Osteoblast (primary cell): ENCODE results near the gene NRF1. TPM values are rescaled to one million over a fixed set of nuclear protein-coding genes. Genes with fewer than 3 reads are reported as not detected.

Source experiments
- DNase-seq: peaks from one replicate; pipeline ENCODE4 v3.0.0; 2011; ENCODE audit warnings: low spot score, mixed read lengths; ENCODE audit not compliant: insufficient read length; ENCODE audit errors: missing footprints
- H2AFZ ChIP-seq: 2 replicates; pipeline ENCODE4 v1.6.0; 2011; ENCODE audit warnings: mild to moderate bottlenecking, low read length
- H3K27ac ChIP-seq: 2 replicates; pipeline ENCODE4 v1.5.1; 2011; ENCODE audit warnings: mild to moderate bottlenecking, low read depth, low read length, moderate library complexity
- H3K27me3 ChIP-seq: 2 replicates; pipeline ENCODE4 v1.6.0; 2012; ENCODE audit warnings: mild to moderate bottlenecking, control low read depth, inconsistent platforms, low read length, moderate library complexity; ENCODE audit not compliant: insufficient read depth
- H3K36me3 ChIP-seq: 2 replicates; pipeline ENCODE4 v1.5.1; 2011; ENCODE audit warnings: mild to moderate bottlenecking, low read length, control low read depth, moderate library complexity; ENCODE audit not compliant: insufficient read depth
- H3K4me1 ChIP-seq: 2 replicates; pipeline ENCODE4 v1.5.1; 2011; ENCODE audit warnings: mild to moderate bottlenecking, low read length, control low read depth, moderate library complexity; ENCODE audit not compliant: insufficient read depth
- H3K4me2 ChIP-seq: 2 replicates; pipeline ENCODE4 v1.6.0; 2011; ENCODE audit warnings: mild to moderate bottlenecking, low read length; ENCODE audit not compliant: insufficient read depth
- H3K4me3 ChIP-seq: fragments of 200-600 bp; sonication (generic); 3 replicates; pipeline ENCODE4 v1.5.1; 2012; ENCODE audit warnings: mild to moderate bottlenecking, low read length, inconsistent platforms; ENCODE audit not compliant: insufficient read depth
- H3K79me2 ChIP-seq: 2 replicates; pipeline ENCODE4 v1.6.0; 2012; ENCODE audit warnings: mild to moderate bottlenecking, low read length, control low read depth, inconsistent platforms; ENCODE audit not compliant: insufficient read depth
- H3K9me3 ChIP-seq: 2 replicates; pipeline ENCODE4 v1.5.1; 2011; ENCODE audit warnings: low read depth, low read length, control low read depth
- H4K20me1 ChIP-seq: 2 replicates; pipeline ENCODE4 v1.6.0; 2012; ENCODE audit warnings: mild to moderate bottlenecking, low read length, control low read depth; ENCODE audit not compliant: insufficient read depth
- CTCF ChIP-seq: IDR thresholded peaks from 2 replicates; pipeline ENCODE4 v1.5.1; 2011; ENCODE audit warnings: mild to moderate bottlenecking, low read depth, low read length, moderate library complexity; ENCODE audit errors: extremely low read depth
- total RNA-seq: library from RNA; depleted of rRNA; stranded (reverse); fragments of >200 nt; gene quantifications from 2 replicates; pipeline ENCODE4 v1.2.3, GENCODE V29; 2012

The NRF1 gene
- total RNA-seq, 1 donor, result 14.8 TPM

- Histone ChIP-seq H3K36me3 (peaks cover 12% of the 10 kb centered on the region), H3K27ac (no peak overlapping the region), H3K9me3 (peaks cover 6% of the 10 kb centered on the region), H3K27me3 (no peaks in the 10 kb centered on the region), H3K79me2 (no peaks in the 10 kb centered on the region), H3K4me3 (no peak overlapping the region), H2AFZ (no peak overlapping the region), H4K20me1 (no peaks in the 10 kb centered on the region), H3K4me2 (no peak overlapping the region), H3K4me1 (no peaks in the 10 kb centered on the region)
- TF ChIP-seq CTCF, result no peak
- no peak for DNase-seq
Observed at GRCh38 chr7:129676017-129676897, 64.7 kb downstream of the NRF1 start.

- no peak overlapping the region for H3K27ac ChIP-seq
- no peak for TF ChIP-seq CTCF
Observed at GRCh38 chr7:129677796-129678195, 66.3 kb downstream of the NRF1 start.

GRCh38 chr7:129678606-129679005 is 67.1 kb downstream of the NRF1 start:
- Histone ChIP-seq H3K4me3 (no peak overlapping the region), H3K27me3 (no peaks in the 10 kb centered on the region), H3K9me3 (peaks cover 6% of the 10 kb centered on the region), H4K20me1 (no peaks in the 10 kb centered on the region), H2AFZ (no peak overlapping the region), H3K79me2 (no peaks in the 10 kb centered on the region), H3K36me3 (peaks cover 12% of the 10 kb centered on the region), H3K4me2 (no peak overlapping the region), H3K4me1 (no peaks in the 10 kb centered on the region), H3K27ac (no peak overlapping the region)
- no peak for DNase-seq
- no peak for TF ChIP-seq CTCF

More at GRCh38 chr7:129677796-129678195, 66.3 kb downstream of the NRF1 start:
- H3K36me3 ChIP-seq, result peaks cover 12% of the 10 kb centered on the region
- no peak overlapping the region for H3K4me3 ChIP-seq
- H3K9me3 ChIP-seq, result peaks cover 6% of the 10 kb centered on the region
- no peaks in the 10 kb centered on the region for H3K79me2 ChIP-seq
- H3K27me3 ChIP-seq, result no peaks in the 10 kb centered on the region
- H3K4me1 ChIP-seq, result no peaks in the 10 kb centered on the region
- H3K4me2 ChIP-seq, result no peak overlapping the region
- no peak for DNase-seq
- H2AFZ ChIP-seq, result no peak overlapping the region
- H4K20me1 ChIP-seq, result no peaks in the 10 kb centered on the region

- Histone ChIP-seq H3K4me3 (no peak overlapping the region), H3K4me2 (no peak overlapping the region)
- no peak for DNase-seq
Observed at GRCh38 chr7:129680400-129680799, 68.9 kb downstream of the NRF1 start.

More at GRCh38 chr7:129680400-129680799, 68.9 kb downstream of the NRF1 start:
- no peaks in the 10 kb centered on the region for H3K4me1 ChIP-seq
- no peak for TF ChIP-seq CTCF
- H3K27me3 ChIP-seq, result no peaks in the 10 kb centered on the region
- H3K79me2 ChIP-seq, result no peaks in the 10 kb centered on the region
- H3K9me3 ChIP-seq, result peaks cover under 1% of the 10 kb centered on the region
- no peaks in the 10 kb centered on the region for H4K20me1 ChIP-seq
- H3K36me3 ChIP-seq, result peaks cover under 1% of the 10 kb centered on the region
- H3K27ac ChIP-seq, result no peak overlapping the region
- no peak overlapping the region for H2AFZ ChIP-seq
